Mesothelial cell of epicardium (in vitro differentiated cells): ENCODE measurements around the gene LOXL3. TPM values are rescaled to one million over a fixed set of nuclear protein-coding genes. Genes with fewer than 3 reads are reported as not detected.

Source experiments
- DNase-seq, 2 experiments: peaks; one replicate each; pipeline ENCODE4 v3.0.0; 2021; ENCODE audit warnings: low spot score in 2 of 2; ENCODE audit not compliant: unreplicated experiment in 2 of 2
- H3K27ac Mint-ChIP-seq: 2 replicates; pipeline ENCODE4 v1.8.0; 2021; ENCODE audit warnings: mixed read lengths
- H3K27me3 Mint-ChIP-seq: 2 replicates; pipeline ENCODE4 v1.8.0; 2021; ENCODE audit warnings: low read depth, mixed read lengths
- H3K36me3 Mint-ChIP-seq: 2 replicates; pipeline ENCODE4 v1.8.0; 2021; ENCODE audit warnings: mixed read lengths
- H3K4me1 Mint-ChIP-seq: 2 replicates; pipeline ENCODE4 v1.8.0; 2021; ENCODE audit warnings: mixed read lengths
- H3K4me3 Mint-ChIP-seq: 2 replicates; pipeline ENCODE4 v1.8.0; 2021; ENCODE audit warnings: mild to moderate bottlenecking, moderate library complexity, mixed read lengths
- H3K9me3 Mint-ChIP-seq: 2 replicates; pipeline ENCODE4 v1.8.0; 2021; ENCODE audit warnings: mixed read lengths
- CTCF ChIP-seq: fragments of 200-600 bp; sonication (generic); IDR thresholded peaks from one replicate; pipeline ENCODE4 v1.5.0; 2021; ENCODE audit warnings: antibody characterized with exemption; ENCODE audit not compliant: unreplicated experiment
- total RNA-seq: library from RNA; stranded (reverse); gene quantifications from 3 replicates; pipeline ENCODE4 v1.2.1, GENCODE V29; 2021

Gene LOXL3
- total RNA-seq, 1 donor from 2014 or later, result 26.7 TPM

- Mint-ChIP-seq H3K27ac (no peak overlapping the region), H3K4me1 (peaks cover 24% of the 10 kb centered on the region), H3K27me3 (peaks cover 20% of the 10 kb centered on the region), H3K4me3 (no peak overlapping the region), H3K9me3 (peaks cover 6% of the 10 kb centered on the region), H3K36me3 (peaks cover 24% of the 10 kb centered on the region)
- no peak for TF ChIP-seq CTCF
- DNase-seq, result no peak
Measured at GRCh38 chr2:74526649-74527230, 27.0 kb downstream of the LOXL3 start.

GRCh38 chr2:74525717-74526648 lies 27.8 kb downstream of the LOXL3 start, which contains the start of gene DQX1:
Gene DQX1 (minus strand): TSS chr2:74526231. CDS start chr2:74525729, 502 bp downstream.
- Mint-ChIP-seq H3K36me3 (peaks cover 24% of the 10 kb centered on the region), H3K27me3 (peaks cover 27% of the 10 kb centered on the region), H3K4me1 (peaks cover 19% of the 10 kb centered on the region), H3K27ac (no peak within 1 kb of the TSS), H3K4me3 (no peak within 1 kb of the TSS), H3K9me3 (peaks cover 6% of the 10 kb centered on the region)
- TF ChIP-seq CTCF, result no peak
- no peak for DNase-seq

- Mint-ChIP-seq H3K27ac (no peak overlapping the region), H3K4me1 (peaks cover 13% of the 10 kb centered on the region), H3K36me3 (peaks cover 24% of the 10 kb centered on the region), H3K4me3 (no peak overlapping the region), H3K9me3 (peaks cover 6% of the 10 kb centered on the region), H3K27me3 (peaks cover 35% of the 10 kb centered on the region)
- DNase-seq, result no peak
- TF ChIP-seq CTCF, result no peak
Measured at GRCh38 chr2:74524955-74525716, 28.6 kb downstream of the LOXL3 start.

- H3K4me1 Mint-ChIP-seq, result peaks cover 11% of the 10 kb centered on the region
- H3K27me3 Mint-ChIP-seq, result peaks cover 47% of the 10 kb centered on the region
- no peak overlapping the region for H3K4me3 Mint-ChIP-seq
- peaks cover 6% of the 10 kb centered on the region for H3K9me3 Mint-ChIP-seq
- H3K27ac Mint-ChIP-seq, result no peak overlapping the region
- no peak for DNase-seq
- H3K36me3 Mint-ChIP-seq, result peaks cover 24% of the 10 kb centered on the region
- no peak for TF ChIP-seq CTCF
Measured at GRCh38 chr2:74524005-74524404, 29.7 kb downstream of the LOXL3 start.

- H3K9me3 Mint-ChIP-seq, result peaks cover 6% of the 10 kb centered on the region
- peaks cover 62% of the 10 kb centered on the region for H3K27me3 Mint-ChIP-seq
- H3K27ac Mint-ChIP-seq, result no peak overlapping the region
Measured at GRCh38 chr2:74522516-74522915, 31.2 kb downstream of the LOXL3 start.

More at GRCh38 chr2:74522516-74522915, 31.2 kb downstream of the LOXL3 start:
- Mint-ChIP-seq H3K4me1 (no peaks in the 10 kb centered on the region), H3K4me3 (no peak overlapping the region), H3K36me3 (peaks cover 22% of the 10 kb centered on the region)
- DNase-seq, result no peak
- TF ChIP-seq CTCF, result no peak
